ENCODE measurements around the gene ADAMTS9.

ADAMTS9 gene

GRCh38 chr3:64696896-64697295, 9.1 kb upstream of the ADAMTS9 start:
- WGBS (ENCODE audit: insufficient coverage), result 94% methylated on average over 2 of the region's 2 CpGs

GRCh38 chr3:64694114-64694513, 6.3 kb upstream of the ADAMTS9 start:
- ChIA-PET CTCF (no interaction called here), POLR2A (no interaction called here)
- no CpG with 5 or more reads among the region's 2 CpGs for WGBS (ENCODE audit: insufficient coverage)

More at GRCh38 chr3:64696896-64697295, 9.1 kb upstream of the ADAMTS9 start:
- Histone ChIP-seq H3K27me3 (replicated peaks in 2 of 5; ENCODE audit: control insufficient read depth in 4 of 5, insufficient read depth in 5 of 5, low read length in 4 of 5) (peaks cover 0 to 8% (median 2%) of the 10 kb centered on the region in 5 experiments), H3K9me3 (ENCODE audit: control extremely low read depth in 1 of 5, control insufficient read depth in 4 of 5, insufficient read depth in 2 of 5, low read depth in 1 of 5, low read length in 4 of 5) (no peaks in the 10 kb centered on the region), H3K36me3 (ENCODE audit: control insufficient read depth in 4 of 4, insufficient read depth in 4 of 4, low read length in 3 of 4) (no peaks in the 10 kb centered on the region), H3K27ac (ENCODE audit: insufficient read depth in 1 of 2, low read depth in 1 of 2, low read length in 2 of 2, poor library complexity in 1 of 2, severe bottlenecking in 2 of 2) (no peak overlapping the region), H3K4me1 (ENCODE audit: control extremely low read depth in 1 of 4, control insufficient read depth in 4 of 4, insufficient read depth in 4 of 4, low read length in 3 of 4) (no peaks in the 10 kb centered on the region), H3K4me3 (ENCODE audit: control insufficient read depth in 1 of 7, extremely low read depth in 1 of 7, insufficient read depth in 4 of 7, low read depth in 2 of 7, low read length in 6 of 7) (no peak overlapping the region)
- no peak for DNase-seq
- ChIA-PET POLR2A (no interaction called here), CTCF (no interaction called here)

DNA sequence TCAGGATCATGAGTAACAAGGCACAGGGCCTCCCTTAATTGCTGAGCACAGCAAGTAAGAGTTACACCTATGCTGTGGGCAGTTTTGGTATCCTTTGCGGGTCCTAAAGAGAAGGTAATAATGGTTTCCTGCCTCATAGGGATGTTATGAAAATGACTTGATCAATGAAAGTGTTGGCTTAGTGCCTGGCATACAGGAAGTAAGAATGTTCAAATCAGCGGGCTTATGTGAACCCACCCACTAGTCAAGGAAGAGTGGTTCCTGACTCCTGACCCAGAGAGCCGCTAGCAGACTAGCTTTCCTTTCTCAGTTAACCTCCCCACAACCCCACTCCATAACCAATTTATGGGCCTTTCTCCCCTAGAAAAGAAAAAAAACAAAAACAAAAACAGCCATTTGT, 5.2 kb upstream of the ADAMTS9 start:
- POLR2A ChIA-PET, result no interaction called here
- Histone ChIP-seq H3K27me3 (replicated peaks in 2 of 5; ENCODE audit: control insufficient read depth in 4 of 5, insufficient read depth in 5 of 5, low read length in 4 of 5) (peaks cover 10 to 34% (median 17%) of the 10 kb centered on the region in 5 experiments), H3K4me3 (ENCODE audit: control insufficient read depth in 1 of 7, extremely low read depth in 1 of 7, insufficient read depth in 4 of 7, low read depth in 2 of 7, low read length in 6 of 7) (no peak overlapping the region), H3K9me3 (ENCODE audit: control extremely low read depth in 1 of 5, control insufficient read depth in 4 of 5, insufficient read depth in 2 of 5, low read depth in 1 of 5, low read length in 4 of 5) (no peaks in the 10 kb centered on the region), H3K27ac (ENCODE audit: insufficient read depth in 1 of 2, low read depth in 1 of 2, low read length in 2 of 2, poor library complexity in 1 of 2, severe bottlenecking in 2 of 2) (no peak overlapping the region), H3K4me1 (ENCODE audit: control extremely low read depth in 1 of 4, control insufficient read depth in 4 of 4, insufficient read depth in 4 of 4, low read length in 3 of 4) (peaks cover 0 to 8% (median 3%) of the 10 kb centered on the region in 4 experiments), H3K36me3 (ENCODE audit: control insufficient read depth in 4 of 4, insufficient read depth in 4 of 4, low read length in 3 of 4) (no peaks in the 10 kb centered on the region)
- no peak for DNase-seq
- WGBS (ENCODE audit: insufficient coverage), result 100% methylated on average over 1 of the region's 3 CpGs
- CTCF ChIA-PET, result no interaction called here

More at GRCh38 chr3:64694114-64694513, 6.3 kb upstream of the ADAMTS9 start:
- no peak overlapping the region for H3K27ac ChIP-seq (ENCODE audit: insufficient read depth in 1 of 2, low read depth in 1 of 2, low read length in 2 of 2, poor library complexity in 1 of 2, severe bottlenecking in 2 of 2)
- no peaks in the 10 kb centered on the region for H3K9me3 ChIP-seq (ENCODE audit: control extremely low read depth in 1 of 5, control insufficient read depth in 4 of 5, insufficient read depth in 2 of 5, low read depth in 1 of 5, low read length in 4 of 5)
- H3K27me3 ChIP-seq (replicated peaks in 2 of 5; ENCODE audit: control insufficient read depth in 4 of 5, insufficient read depth in 5 of 5, low read length in 4 of 5), result peaks cover 6 to 24% (median 12%) of the 10 kb centered on the region in 5 experiments
- H3K36me3 ChIP-seq (ENCODE audit: control insufficient read depth in 4 of 4, insufficient read depth in 4 of 4, low read length in 3 of 4), result no peaks in the 10 kb centered on the region
- no peak overlapping the region for H3K4me3 ChIP-seq (ENCODE audit: control insufficient read depth in 1 of 7, extremely low read depth in 1 of 7, insufficient read depth in 4 of 7, low read depth in 2 of 7, low read length in 6 of 7)
- no peak for DNase-seq
- H3K4me1 ChIP-seq (ENCODE audit: control extremely low read depth in 1 of 4, control insufficient read depth in 4 of 4, insufficient read depth in 4 of 4, low read length in 3 of 4), result no peaks in the 10 kb centered on the region

GRCh38 chr3:64691051-64691450, 3.3 kb upstream of the ADAMTS9 start:
- ChIA-PET POLR2A (no interaction called here), CTCF (no interaction called here)
- DNase-seq, result peak in 1 of 3 donors; percentile 9
- Histone ChIP-seq H3K36me3 (ENCODE audit: control insufficient read depth in 4 of 4, insufficient read depth in 4 of 4, low read length in 3 of 4) (no peaks in the 10 kb centered on the region), H3K27me3 (replicated peaks in 2 of 5; ENCODE audit: control insufficient read depth in 4 of 5, insufficient read depth in 5 of 5, low read length in 4 of 5) (peaks cover 12 to 52% (median 25%) of the 10 kb centered on the region in 5 experiments), H3K27ac (ENCODE audit: insufficient read depth in 1 of 2, low read depth in 1 of 2, low read length in 2 of 2, poor library complexity in 1 of 2, severe bottlenecking in 2 of 2) (no peak overlapping the region), H3K4me3 (ENCODE audit: control insufficient read depth in 1 of 7, extremely low read depth in 1 of 7, insufficient read depth in 4 of 7, low read depth in 2 of 7, low read length in 6 of 7) (no peak overlapping the region), H3K4me1 (ENCODE audit: control extremely low read depth in 1 of 4, control insufficient read depth in 4 of 4, insufficient read depth in 4 of 4, low read length in 3 of 4) (peaks cover 2 to 23% (median 13%) of the 10 kb centered on the region in 4 experiments), H3K9me3 (ENCODE audit: control extremely low read depth in 1 of 5, control insufficient read depth in 4 of 5, insufficient read depth in 2 of 5, low read depth in 1 of 5, low read length in 4 of 5) (no peaks in the 10 kb centered on the region)
- WGBS (ENCODE audit: insufficient coverage), result 40% methylated on average over 3 of the region's 3 CpGs

DNA sequence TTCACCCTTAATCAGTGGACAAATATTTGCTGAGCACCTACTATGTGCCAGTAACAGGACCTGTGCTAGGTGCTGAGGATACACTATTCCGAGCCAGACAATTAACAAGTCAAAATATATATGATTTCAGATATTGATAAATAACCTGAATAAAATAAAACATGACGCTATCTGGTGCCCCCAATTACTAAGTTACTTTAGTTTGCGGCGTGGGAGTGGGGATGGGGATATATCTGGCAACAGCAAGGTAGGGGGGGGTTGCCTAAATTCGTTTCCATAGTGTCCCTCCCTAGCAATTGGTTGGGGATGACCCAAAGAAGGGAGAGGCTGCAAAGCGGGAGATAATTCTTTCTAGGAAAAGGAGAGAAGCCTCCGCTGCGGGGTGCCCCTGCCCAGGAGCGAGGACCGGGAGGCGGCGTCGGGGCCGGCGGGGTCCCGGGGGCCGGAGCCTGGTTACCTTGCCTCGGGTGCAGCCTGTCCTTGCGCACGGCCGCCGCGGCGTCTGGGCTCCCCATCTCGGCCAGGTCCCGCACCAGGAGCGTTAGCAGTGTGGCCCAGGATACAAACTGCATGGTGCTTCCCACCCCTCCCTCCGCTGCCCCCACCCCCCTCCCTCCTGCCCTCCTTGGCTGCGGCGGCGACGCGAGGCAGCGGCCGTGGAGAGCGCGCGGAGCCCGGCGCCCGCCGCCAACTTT, 567 bp downstream of the ADAMTS9 start:
- ChIA-PET POLR2A (no interaction called here), CTCF (no interaction called here)
- H3K27me3 ChIP-seq (replicated peaks in 2 of 5; ENCODE audit: control insufficient read depth in 4 of 5, insufficient read depth in 5 of 5, low read length in 4 of 5), result peaks cover 19 to 90% (median 37%) of the 10 kb centered on the region in 5 experiments
- no peaks in the 10 kb centered on the region for H3K36me3 ChIP-seq (ENCODE audit: control insufficient read depth in 4 of 4, insufficient read depth in 4 of 4, low read length in 3 of 4)
- peaks cover 2 to 36% (median 20%) of the 10 kb centered on the region in 4 experiments for H3K4me1 ChIP-seq (ENCODE audit: control extremely low read depth in 1 of 4, control insufficient read depth in 4 of 4, insufficient read depth in 4 of 4, low read length in 3 of 4)
- peak overlapping the region in 4 of 7 experiments; percentile 64 to 79 (median 72) for H3K4me3 ChIP-seq (ENCODE audit: control insufficient read depth in 1 of 7, extremely low read depth in 1 of 7, insufficient read depth in 4 of 7, low read depth in 2 of 7, low read length in 6 of 7)
- H3K27ac ChIP-seq (ENCODE audit: insufficient read depth in 1 of 2, low read depth in 1 of 2, low read length in 2 of 2, poor library complexity in 1 of 2, severe bottlenecking in 2 of 2), result no peak overlapping the region
- 3% methylated on average over 16 of the region's 42 CpGs for WGBS (ENCODE audit: insufficient coverage)
- H3K9me3 ChIP-seq (ENCODE audit: control extremely low read depth in 1 of 5, control insufficient read depth in 4 of 5, insufficient read depth in 2 of 5, low read depth in 1 of 5, low read length in 4 of 5), result peaks cover 0 to 4% (median 0%) of the 10 kb centered on the region in 5 experiments
- peak in 1 of 3 donors; percentile 1 for DNase-seq

DNA sequence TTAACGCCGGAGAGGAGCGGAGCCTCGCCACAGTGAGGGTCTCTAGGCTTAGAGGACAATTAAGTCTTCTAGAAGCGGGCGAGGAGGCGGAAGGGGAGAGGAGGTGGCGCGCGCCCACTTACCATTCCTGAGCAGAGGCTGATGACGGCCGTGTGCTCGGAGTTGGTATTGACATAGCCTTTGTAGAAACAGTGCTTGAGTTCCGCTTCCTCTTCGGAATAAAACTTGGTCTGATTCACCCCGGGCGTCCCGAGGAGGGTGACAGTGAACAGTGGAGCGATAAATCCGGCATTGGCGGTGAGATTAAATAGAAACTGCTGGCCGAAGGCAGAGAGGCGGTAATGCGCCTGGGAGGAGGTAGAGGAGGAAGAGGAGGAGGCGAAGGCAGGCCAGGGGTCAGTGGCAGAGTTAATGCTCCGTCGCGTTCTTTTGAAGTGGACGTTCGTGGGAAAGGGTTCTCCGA, 1.3 kb downstream of the ADAMTS9 start:
- peak; percentile 40 to 80 (median 72) for DNase-seq
- no peak overlapping the region for H3K27ac ChIP-seq (ENCODE audit: insufficient read depth in 1 of 2, low read depth in 1 of 2, low read length in 2 of 2, poor library complexity in 1 of 2, severe bottlenecking in 2 of 2)

GRCh38 chr3:64685800-64686445, 1.9 kb downstream of the ADAMTS9 start:
- no peak overlapping the region for H3K27ac ChIP-seq (ENCODE audit: insufficient read depth in 1 of 2, low read depth in 1 of 2, low read length in 2 of 2, poor library complexity in 1 of 2, severe bottlenecking in 2 of 2)
- 0% methylated on average over 33 of the region's 42 CpGs for WGBS (ENCODE audit: insufficient coverage)
- DNase-seq, result peak; percentile 37 to 74 (median 66)
- H3K27me3 ChIP-seq (replicated peaks in 2 of 5; ENCODE audit: control insufficient read depth in 4 of 5, insufficient read depth in 5 of 5, low read length in 4 of 5), result peaks cover 18 to 93% (median 36%) of the 10 kb centered on the region in 5 experiments
- H3K4me1 ChIP-seq (ENCODE audit: control extremely low read depth in 1 of 4, control insufficient read depth in 4 of 4, insufficient read depth in 4 of 4, low read length in 3 of 4), result peaks cover 2 to 36% (median 20%) of the 10 kb centered on the region in 4 experiments
- peaks cover 0 to 4% (median 0%) of the 10 kb centered on the region in 5 experiments for H3K9me3 ChIP-seq (ENCODE audit: control extremely low read depth in 1 of 5, control insufficient read depth in 4 of 5, insufficient read depth in 2 of 5, low read depth in 1 of 5, low read length in 4 of 5)
- ChIA-PET POLR2A (no interaction called here), CTCF (no interaction called here)
- no peaks in the 10 kb centered on the region for H3K36me3 ChIP-seq (ENCODE audit: control insufficient read depth in 4 of 4, insufficient read depth in 4 of 4, low read length in 3 of 4)
- H3K4me3 ChIP-seq (ENCODE audit: control insufficient read depth in 1 of 7, extremely low read depth in 1 of 7, insufficient read depth in 4 of 7, low read depth in 2 of 7, low read length in 6 of 7), result peak overlapping the region; percentile 18 to 79 (median 64)

More for the DNA sequence above, 1.3 kb downstream of the ADAMTS9 start:
- Histone ChIP-seq H3K9me3 (ENCODE audit: control extremely low read depth in 1 of 5, control insufficient read depth in 4 of 5, insufficient read depth in 2 of 5, low read depth in 1 of 5, low read length in 4 of 5) (peaks cover 0 to 4% (median 0%) of the 10 kb centered on the region in 5 experiments), H3K4me1 (ENCODE audit: control extremely low read depth in 1 of 4, control insufficient read depth in 4 of 4, insufficient read depth in 4 of 4, low read length in 3 of 4) (peaks cover 2 to 36% (median 20%) of the 10 kb centered on the region in 4 experiments), H3K36me3 (ENCODE audit: control insufficient read depth in 4 of 4, insufficient read depth in 4 of 4, low read length in 3 of 4) (no peaks in the 10 kb centered on the region), H3K27me3 (replicated peaks in 2 of 5; ENCODE audit: control insufficient read depth in 4 of 5, insufficient read depth in 5 of 5, low read length in 4 of 5) (peaks cover 19 to 96% (median 38%) of the 10 kb centered on the region in 5 experiments), H3K4me3 (ENCODE audit: control insufficient read depth in 1 of 7, extremely low read depth in 1 of 7, insufficient read depth in 4 of 7, low read depth in 2 of 7, low read length in 6 of 7) (peak overlapping the region in 6 of 7 experiments; percentile 41 to 79 (median 66))
- ChIA-PET POLR2A (no interaction called here), CTCF (no interaction called here)
- 0% methylated on average over 25 of the region's 31 CpGs for WGBS (ENCODE audit: insufficient coverage)

Data from common myeloid progenitor, CD34-positive (primary cell).